ENCODE data around the gene NCK2.

GRCh38 chr2:105917226-105917625, 172.5 kb downstream of the NCK2 start:
- TF ChIP-seq EP300 (IDR thresholded peaks at IDR 0.05), result no peak
- TF ChIP-seq POLR2A (IDR thresholded peaks at IDR 0.05), result no peak
- TF ChIP-seq CTCF (IDR thresholded peaks at IDR 0.05), result no peak
- no peak for TF ChIP-seq POLR2AphosphoS5 (IDR thresholded peaks at IDR 0.05)

Measured in sigmoid colon (tissue), 4 donors.